ENCODE results near the gene ACTN4.

DNA sequence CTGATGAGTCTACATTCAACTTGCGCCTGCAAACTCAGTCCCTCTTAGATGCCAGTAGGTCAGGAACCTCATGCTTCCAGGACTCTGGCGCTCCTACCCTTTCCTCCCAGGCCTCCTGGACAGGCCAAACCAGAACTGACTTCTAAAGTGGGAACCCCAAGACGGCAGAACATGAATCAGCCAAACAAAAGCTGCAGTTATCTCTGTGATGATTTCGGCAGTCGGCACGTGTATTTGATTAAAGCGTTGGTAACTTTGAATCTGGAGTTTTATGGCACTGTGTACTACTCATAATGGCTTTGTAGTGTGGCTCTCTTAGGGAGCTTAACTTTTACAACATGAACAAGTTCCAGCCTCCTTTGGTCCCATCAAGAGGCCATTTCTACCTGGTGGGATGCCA, 13.7 kb downstream of the ACTN4 start:
- TF ChIP-seq, protein P1, sequence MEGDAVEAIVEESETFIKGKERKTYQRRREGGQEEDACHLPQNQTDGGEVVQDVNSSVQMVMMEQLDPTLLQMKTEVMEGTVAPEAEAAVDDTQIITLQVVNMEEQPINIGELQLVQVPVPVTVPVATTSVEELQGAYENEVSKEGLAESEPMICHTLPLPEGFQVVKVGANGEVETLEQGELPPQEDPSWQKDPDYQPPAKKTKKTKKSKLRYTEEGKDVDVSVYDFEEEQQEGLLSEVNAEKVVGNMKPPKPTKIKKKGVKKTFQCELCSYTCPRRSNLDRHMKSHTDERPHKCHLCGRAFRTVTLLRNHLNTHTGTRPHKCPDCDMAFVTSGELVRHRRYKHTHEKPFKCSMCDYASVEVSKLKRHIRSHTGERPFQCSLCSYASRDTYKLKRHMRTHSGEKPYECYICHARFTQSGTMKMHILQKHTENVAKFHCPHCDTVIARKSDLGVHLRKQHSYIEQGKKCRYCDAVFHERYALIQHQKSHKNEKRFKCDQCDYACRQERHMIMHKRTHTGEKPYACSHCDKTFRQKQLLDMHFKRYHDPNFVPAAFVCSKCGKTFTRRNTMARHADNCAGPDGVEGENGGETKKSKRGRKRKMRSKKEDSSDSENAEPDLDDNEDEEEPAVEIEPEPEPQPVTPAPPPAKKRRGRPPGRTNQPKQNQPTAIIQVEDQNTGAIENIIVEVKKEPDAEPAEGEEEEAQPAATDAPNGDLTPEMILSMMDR (IDR thresholded peaks at IDR 0.05), result no peak
- no peak for TF ChIP-seq POLR2A (IDR thresholded peaks at IDR 0.05)

Data from heart left ventricle (tissue), 13 donors.